SU-DHL-6 (cell line): ENCODE results near the gene TRMT44.

ENCODE experiments used
- CTCF ChIP-seq: fragments of 200-600 bp; sonication (generic); IDR thresholded peaks from one replicate; pipeline ENCODE4 v1.5.1; 2017; ENCODE audit warnings: antibody characterized with exemption, mild to moderate bottlenecking, low read length, moderate library complexity; ENCODE audit not compliant: insufficient read depth, poor library complexity, severe bottlenecking
- EZH2phosphoT487 ChIP-seq: fragments of 200-600 bp; sonication (generic), shearing (Covaris generic); conservative IDR thresholded peaks from 2 replicates; pipeline ENCODE4 v1.6.1; 2018; ENCODE audit warnings: mild to moderate bottlenecking, antibody characterized with exemption, low read length, moderate library complexity, mixed read lengths

GRCh38 chr4:8508740-8509139 is 68.2 kb downstream of the TRMT44 start:
- TF ChIP-seq CTCF (no peak), EZH2phosphoT487 (no peak)
